Kidney (tissue), 14 donors: ENCODE data around the gene PTPRK. TPM values are rescaled to one million over a fixed set of nuclear protein-coding genes. Genes with fewer than 3 reads are reported as not detected.

ENCODE experiments used
- DNase-seq, 5 donors: peaks; one replicate each; pipeline ENCODE4 v3.0.0-alpha.2; 2013 to 2020
- FAIRE-seq: peaks from 2 replicates; lab custom pipeline; 2012; peaks lifted over from hg19 to GRCh38; lab: Jason Lieb, UNC
- H3K27ac ChIP-seq, 2 donors: one replicate each; pipeline ENCODE4 v1.7.0; 2013; ENCODE audit warnings: low read depth in 2 of 2, low read length in 2 of 2, inconsistent platforms in 1 of 2
- H3K27me3 ChIP-seq: one replicate; pipeline ENCODE4 v1.7.1; 2013; ENCODE audit warnings: low read length, inconsistent platforms; ENCODE audit not compliant: control insufficient read depth, insufficient read depth
- H3K36me3 ChIP-seq, 3 donors: one replicate each; pipeline versions ENCODE4 v1.7.0 to v1.7.1; 2013; ENCODE audit warnings: low read length in 3 of 3, control low read depth in 1 of 3, inconsistent platforms in 1 of 3; ENCODE audit not compliant: insufficient read depth in 3 of 3, control insufficient read depth in 2 of 3
- H3K4me1 ChIP-seq, 3 donors: one replicate each; pipeline versions ENCODE4 v1.7.0 to v1.7.1; 2013; ENCODE audit warnings: low read length in 3 of 3, inconsistent platforms in 1 of 3, low read depth in 1 of 3; ENCODE audit not compliant: control insufficient read depth in 2 of 3, insufficient read depth in 2 of 3
- H3K4me3 ChIP-seq, 3 donors: one replicate each; pipeline versions ENCODE4 v1.7.0 to v1.8.1; 2013; ENCODE audit warnings: low read length in 3 of 3, control low read depth in 1 of 3, inconsistent platforms in 1 of 3
- H3K9ac ChIP-seq, 3 donors: one replicate each; pipeline versions ENCODE4 v1.7.0 to v1.7.1; 2013; ENCODE audit warnings: low read length in 3 of 3, control low read depth in 1 of 3, inconsistent platforms in 1 of 3
- H3K9me3 ChIP-seq, 3 donors: one replicate each; pipeline versions ENCODE4 v1.7.0 to v1.7.1; 2013; ENCODE audit warnings: low read length in 3 of 3, control low read depth in 1 of 3, inconsistent platforms in 1 of 3; ENCODE audit not compliant: control insufficient read depth in 2 of 3, insufficient read depth in 1 of 3
- intact Hi-C: fragments of 100-400 bp; cut with DNase I; formaldehyde crosslinking; loops from one replicate; pipeline ENCODE4 v1.11.1; 2022
- polyA plus RNA-seq: library from polyadenylated mRNA; stranded (reverse); fragments of 350-450 nt; fragmentation: Illumina TruSeq; extraction: RNeasy Lipid Tissue Mini Kit (QIAGEN cat#74804); gene quantifications from one replicate; pipeline ENCODE4 v1.2.3, GENCODE V29; 2014; ENCODE audit warnings: low read depth, low replicate concordance; ENCODE audit not compliant: insufficient read depth
- total RNA-seq: library from RNA; stranded (reverse); fragmentation: NEBNext Ultra II Directional; extraction: Animal tissue kit (Norgen Biotek cat#: 25700); gene quantifications from one replicate; pipeline ENCODE4 v1.2.1, GENCODE V29; 2021
- TF ChIP-seq, protein P1 (sequence below): IDR thresholded peaks from 3 replicates; pipeline ENCODE4 v1.5.1; 2012; ENCODE audit warnings: mild to moderate bottlenecking, moderate library complexity, borderline replicate concordance; ENCODE audit not compliant: insufficient read depth; ENCODE audit errors: extremely low read depth
- donor health status: control.
- donor health status: control.
- donor health status: control.
- donor health status: control.
- donor health status: control.
- donor health status: DM: yes; HTN: yes; CAD: no.
- donor health status: Normal renal cell carcinoma (clear cell type).

PTPRK gene
- total and polyA plus RNA-seq, 2 donors from 2014 or later = 9.2 to 72.8 TPM

DNA sequence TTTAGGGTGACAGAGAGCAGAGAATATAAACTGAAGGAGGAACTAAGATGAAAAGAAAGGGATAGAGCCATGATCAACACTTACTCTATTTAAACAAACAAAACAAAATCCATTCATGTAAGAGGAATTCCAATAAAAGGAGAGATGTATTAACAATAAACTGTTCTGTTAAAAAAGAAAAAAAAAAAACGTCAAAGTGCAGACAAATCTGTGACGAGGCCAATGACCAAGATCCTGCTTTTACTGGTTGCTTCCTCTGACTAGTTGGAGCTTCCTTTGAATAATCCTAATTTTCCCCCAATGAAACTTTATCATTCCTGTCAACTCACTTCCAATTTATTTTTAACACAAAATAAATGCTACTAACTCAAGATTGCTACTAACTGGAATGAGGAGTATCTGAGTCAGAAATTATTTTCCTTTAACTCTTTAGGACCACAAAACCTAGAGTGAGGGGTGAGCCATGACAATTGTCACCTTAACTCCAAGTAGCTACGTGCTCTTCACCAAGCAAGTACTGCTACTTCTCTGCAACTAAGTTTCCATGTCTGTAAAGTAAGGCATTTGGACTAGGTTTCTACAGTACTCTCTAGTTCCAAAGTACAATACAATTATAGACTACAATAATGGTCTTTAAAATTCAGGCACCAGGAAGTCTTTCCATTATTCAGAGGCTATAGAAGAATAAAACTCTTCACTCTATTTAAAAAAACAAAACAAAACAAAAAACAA is 152.0 kb downstream of the PTPRK start:
- no peak overlapping the region for H3K9ac ChIP-seq
- H3K27ac ChIP-seq = no peak overlapping the region
- TF ChIP-seq, protein P1, sequence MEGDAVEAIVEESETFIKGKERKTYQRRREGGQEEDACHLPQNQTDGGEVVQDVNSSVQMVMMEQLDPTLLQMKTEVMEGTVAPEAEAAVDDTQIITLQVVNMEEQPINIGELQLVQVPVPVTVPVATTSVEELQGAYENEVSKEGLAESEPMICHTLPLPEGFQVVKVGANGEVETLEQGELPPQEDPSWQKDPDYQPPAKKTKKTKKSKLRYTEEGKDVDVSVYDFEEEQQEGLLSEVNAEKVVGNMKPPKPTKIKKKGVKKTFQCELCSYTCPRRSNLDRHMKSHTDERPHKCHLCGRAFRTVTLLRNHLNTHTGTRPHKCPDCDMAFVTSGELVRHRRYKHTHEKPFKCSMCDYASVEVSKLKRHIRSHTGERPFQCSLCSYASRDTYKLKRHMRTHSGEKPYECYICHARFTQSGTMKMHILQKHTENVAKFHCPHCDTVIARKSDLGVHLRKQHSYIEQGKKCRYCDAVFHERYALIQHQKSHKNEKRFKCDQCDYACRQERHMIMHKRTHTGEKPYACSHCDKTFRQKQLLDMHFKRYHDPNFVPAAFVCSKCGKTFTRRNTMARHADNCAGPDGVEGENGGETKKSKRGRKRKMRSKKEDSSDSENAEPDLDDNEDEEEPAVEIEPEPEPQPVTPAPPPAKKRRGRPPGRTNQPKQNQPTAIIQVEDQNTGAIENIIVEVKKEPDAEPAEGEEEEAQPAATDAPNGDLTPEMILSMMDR = no peak
- H3K4me1 ChIP-seq = no peaks in the 10 kb centered on the region
- no peak for DNase-seq
- no peaks in the 10 kb centered on the region for H3K9me3 ChIP-seq
- H3K27me3 ChIP-seq = no peaks in the 10 kb centered on the region
- intact Hi-C loops = no loop called here
- no peak for FAIRE-seq
- H3K36me3 ChIP-seq = no peaks in the 10 kb centered on the region
- H3K4me3 ChIP-seq = no peak overlapping the region

DNA sequence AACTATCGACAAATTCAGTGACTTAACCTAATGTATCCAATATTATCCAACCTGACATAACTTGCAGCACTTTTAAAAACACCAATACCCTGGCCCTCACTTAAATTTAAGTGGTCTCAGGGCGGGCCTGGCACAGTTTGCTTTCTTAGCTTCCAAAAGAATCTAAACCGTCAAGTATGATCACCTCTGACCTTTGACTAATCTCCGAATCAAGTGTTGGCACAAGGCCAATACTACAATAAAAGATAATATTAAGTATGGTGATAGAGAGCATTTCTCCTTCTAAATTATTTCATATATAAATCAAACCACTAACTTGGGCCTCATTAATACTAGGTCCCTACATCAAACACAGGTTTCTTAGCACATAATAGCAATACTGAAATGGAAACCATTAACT is 153.0 kb downstream of the PTPRK start:
- TF ChIP-seq, protein P1 = no peak
- no peak for FAIRE-seq
- intact Hi-C loops = no loop called here

DNA sequence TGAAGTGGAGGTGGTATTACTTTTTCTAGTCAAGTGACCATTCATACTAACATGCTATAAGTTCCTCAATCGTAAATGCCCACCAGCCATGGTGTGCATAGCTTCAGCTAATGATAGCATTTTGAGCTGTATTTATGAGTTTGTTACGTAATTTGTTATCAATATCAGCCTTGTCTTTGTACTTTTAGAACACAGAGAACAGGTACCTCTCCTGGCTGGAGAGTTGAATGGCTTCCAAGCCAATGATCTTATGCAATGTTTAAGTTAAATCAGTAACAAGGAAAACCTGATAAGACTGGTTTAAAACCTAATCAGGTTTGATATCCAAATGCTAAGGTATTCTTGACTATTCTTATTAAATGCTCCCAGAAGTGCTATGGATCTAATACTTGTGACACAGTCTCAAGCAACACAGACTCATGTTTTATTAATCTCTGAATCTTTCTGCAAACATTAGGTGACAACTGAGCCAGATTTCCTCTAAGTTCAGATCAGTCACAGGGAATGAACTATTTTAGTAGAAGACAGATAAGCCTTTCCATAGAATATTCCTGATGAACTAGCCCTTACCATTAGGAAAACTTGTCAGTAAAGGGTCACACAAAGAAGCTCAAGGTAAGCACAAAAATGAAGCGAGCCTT is 154.8 kb downstream of the PTPRK start:
- Histone ChIP-seq H3K27ac (no peak overlapping the region), H3K4me3 (no peak overlapping the region), H3K36me3 (no peaks in the 10 kb centered on the region), H3K27me3 (no peaks in the 10 kb centered on the region), H3K9me3 (no peaks in the 10 kb centered on the region), H3K4me1 (no peaks in the 10 kb centered on the region), H3K9ac (no peak overlapping the region)
- TF ChIP-seq, protein P1 = no peak
- no peak for DNase-seq
- FAIRE-seq = no peak
- intact Hi-C loops = no loop called here

More for the DNA sequence above, 153.0 kb downstream of the PTPRK start:
- no peaks in the 10 kb centered on the region for H3K36me3 ChIP-seq
- no peak overlapping the region for H3K4me3 ChIP-seq
- H3K9me3 ChIP-seq = no peaks in the 10 kb centered on the region
- no peak for DNase-seq
- H3K27me3 ChIP-seq = no peaks in the 10 kb centered on the region
- H3K4me1 ChIP-seq = no peaks in the 10 kb centered on the region
- no peak overlapping the region for H3K27ac ChIP-seq
- no peak overlapping the region for H3K9ac ChIP-seq
